NCI-H187 treated with DMSO at 0.1 percent for 48 hours (cell line): ENCODE data around the gene ISYNA1.

Experiments
- DNase-seq: peaks from one replicate; lab custom pipeline; 2025; lab: John Stamatoyannopoulos, UW

ISYNA1 gene

DNA sequence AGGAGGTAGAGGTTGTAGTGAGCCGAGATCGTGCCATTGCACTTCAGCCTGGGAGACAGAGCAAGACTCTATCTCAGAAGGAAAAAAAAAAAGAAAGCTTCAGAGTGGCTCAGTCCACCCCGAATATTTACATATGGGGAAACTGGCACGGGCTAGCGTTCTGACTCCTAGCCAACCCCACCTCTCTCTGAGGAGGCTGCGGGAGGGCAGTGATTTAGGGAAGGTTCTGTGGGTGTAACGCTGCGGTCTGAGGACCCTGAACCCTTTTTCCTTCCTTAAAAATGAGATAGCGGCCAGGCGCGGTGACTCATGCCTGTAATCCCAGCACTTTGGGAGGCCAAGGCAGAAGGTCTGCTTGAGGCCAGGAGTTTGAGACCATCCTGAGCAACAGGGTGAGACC lies 45.5 kb downstream of the ISYNA1 start:
- no peak for DNase-seq

DNA sequence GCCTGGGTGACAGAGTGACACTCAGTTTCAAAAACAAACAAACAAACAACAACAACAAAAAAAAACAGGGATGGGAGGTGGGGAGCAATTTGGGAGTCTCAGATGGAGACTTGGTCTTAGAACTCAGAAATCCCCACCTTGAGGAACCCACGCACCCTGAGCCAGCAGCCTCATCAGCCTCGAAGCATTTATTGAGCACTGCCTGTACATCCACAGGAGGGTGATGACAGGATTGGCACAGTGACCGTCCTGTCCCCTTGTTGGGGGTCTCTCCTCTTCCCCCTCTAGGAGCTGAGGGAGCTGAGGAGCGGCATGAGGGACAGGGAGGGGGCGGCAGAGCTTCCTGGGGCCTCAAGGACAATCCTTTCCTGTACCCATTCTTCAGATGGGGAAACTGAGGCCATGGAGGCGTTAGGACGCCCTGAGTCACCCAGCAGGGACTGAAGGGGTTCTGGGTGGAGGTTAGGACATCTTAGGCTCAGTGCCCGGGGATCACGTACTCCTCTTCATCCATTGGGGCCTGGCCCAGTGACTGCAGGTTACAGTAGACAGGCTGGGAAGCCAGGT lies 46.3 kb downstream of the ISYNA1 start:
- no peak for DNase-seq

DNA sequence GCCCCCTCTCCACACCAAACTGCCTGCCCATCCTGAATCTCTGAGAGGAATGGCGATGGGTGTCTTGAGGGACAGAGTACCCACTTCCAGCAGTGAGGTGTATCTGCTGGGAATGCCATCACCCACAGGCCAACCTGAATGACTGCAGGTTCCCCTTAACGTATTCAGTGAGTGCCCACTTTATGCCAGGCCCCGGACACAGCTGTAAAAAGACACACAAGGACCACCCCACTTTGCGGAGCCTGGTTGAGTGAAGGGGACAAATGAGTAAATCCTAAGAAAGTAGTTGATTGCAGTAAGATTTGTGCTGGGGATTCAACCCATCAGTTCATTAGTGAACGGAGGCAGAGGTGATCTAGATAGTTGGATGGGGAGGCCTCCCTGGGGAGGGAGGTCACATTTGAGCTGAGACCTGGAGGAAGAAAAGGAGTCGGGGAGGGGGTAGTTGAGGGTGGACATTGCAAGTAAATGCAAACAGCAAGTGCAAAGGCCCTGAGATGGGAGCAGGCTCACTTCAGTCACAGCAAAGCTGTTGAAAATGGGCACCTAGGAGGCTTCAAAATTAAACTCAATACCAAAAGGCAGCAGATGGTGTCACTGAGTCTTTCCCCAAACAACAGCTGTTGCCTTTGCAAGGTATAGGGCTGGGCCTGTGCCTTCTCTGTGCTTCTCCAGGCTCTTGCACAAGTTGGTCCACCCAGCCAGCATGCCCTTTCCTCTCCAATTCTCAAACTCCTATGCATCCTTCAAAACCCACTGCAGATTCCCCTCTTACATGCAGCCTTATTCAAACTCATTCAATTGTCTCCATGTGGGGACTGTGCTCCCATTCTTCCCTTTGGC lies 47.6 kb downstream of the ISYNA1 start:
- DNase-seq: no peak

DNA sequence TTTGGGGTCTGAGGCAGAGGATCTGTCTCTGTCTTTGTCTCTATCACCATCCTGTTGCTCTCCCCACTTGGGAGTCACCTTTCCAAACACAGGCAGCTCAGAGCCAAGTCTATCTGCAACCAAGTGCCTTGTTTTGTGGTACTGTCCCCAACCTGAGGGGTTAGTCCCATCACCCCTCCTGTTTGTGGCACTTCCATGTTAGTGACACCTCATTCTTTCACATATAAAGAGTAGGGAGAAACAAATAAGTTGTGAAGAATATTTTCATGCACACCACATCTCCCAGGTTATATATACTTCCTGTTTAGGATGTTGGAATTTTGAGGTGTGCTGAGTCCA lies 48.2 kb downstream of the ISYNA1 start:
- DNase-seq: no peak

DNA sequence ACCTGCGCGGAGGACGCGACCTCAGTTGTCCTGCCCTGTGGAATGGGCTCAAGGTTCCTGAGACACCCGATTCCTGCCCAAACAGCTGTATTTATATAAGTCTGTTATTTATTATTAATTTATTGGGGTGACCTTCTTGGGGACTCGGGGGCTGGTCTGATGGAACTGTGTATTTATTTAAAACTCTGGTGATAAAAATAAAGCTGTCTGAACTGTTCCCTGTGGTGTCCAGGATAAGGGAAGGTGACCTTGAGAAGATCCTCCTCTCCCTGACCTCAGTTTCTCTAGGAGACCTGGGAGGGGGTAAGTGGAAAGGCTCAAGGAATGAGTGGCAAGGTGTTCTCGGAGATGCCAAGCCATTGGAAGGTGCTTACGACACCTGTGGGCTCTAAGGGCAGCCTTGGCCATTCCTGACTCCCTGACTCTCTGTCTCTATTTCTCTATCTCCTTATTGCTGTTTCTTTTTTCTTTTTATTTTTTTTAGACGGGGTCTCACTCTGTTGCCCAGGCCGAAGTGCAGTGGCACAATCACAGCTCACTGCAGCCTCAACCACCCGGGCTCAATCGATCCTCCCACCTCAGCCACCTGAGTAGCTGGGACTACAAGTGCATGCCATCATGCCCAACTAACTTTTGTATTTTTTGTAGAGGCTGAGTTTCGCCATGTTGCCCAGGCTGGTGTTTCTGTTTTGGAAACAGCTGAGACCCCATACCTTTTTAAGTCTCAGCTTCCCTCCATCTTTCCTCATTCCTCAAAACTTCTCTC lies 48.8 kb downstream of the ISYNA1 start:
- no peak for DNase-seq

DNA sequence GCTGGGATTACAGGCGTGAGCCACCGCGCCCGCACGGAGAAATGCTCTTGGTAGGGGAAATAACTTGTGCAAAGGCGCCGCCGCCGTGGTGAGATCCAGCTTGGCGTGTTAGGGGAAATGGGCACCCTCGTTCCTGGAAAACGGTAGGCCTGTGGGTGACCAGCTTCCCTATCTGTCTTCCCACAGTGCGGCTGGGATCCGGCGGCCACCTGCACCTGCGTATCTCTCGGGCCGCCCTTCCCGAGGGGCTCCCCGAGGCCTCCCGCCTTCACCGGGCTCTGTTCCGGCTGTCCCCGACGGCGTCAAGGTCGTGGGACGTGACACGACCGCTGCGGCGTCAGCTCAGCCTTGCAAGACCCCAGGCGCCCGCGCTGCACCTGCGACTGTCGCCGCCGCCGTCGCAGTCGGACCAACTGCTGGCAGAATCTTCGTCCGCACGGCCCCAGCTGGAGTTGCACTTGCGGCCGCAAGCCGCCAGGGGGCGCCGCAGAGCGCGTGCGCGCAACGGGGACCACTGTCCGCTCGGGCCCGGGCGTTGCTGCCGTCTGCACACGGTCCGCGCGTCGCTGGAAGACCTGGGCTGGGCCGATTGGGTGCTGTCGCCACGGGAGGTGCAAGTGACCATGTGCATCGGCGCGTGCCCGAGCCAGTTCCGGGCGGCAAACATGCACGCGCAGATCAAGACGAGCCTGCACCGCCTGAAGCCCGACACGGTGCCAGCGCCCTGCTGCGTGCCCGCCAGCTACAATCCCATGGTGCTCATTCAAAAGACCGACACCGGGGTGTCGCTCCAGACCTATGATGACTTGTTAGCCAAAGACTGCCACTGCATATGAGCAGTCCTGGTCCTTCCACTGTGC lies 49.6 kb downstream of the ISYNA1 start:
- DNase-seq: no peak

DNA sequence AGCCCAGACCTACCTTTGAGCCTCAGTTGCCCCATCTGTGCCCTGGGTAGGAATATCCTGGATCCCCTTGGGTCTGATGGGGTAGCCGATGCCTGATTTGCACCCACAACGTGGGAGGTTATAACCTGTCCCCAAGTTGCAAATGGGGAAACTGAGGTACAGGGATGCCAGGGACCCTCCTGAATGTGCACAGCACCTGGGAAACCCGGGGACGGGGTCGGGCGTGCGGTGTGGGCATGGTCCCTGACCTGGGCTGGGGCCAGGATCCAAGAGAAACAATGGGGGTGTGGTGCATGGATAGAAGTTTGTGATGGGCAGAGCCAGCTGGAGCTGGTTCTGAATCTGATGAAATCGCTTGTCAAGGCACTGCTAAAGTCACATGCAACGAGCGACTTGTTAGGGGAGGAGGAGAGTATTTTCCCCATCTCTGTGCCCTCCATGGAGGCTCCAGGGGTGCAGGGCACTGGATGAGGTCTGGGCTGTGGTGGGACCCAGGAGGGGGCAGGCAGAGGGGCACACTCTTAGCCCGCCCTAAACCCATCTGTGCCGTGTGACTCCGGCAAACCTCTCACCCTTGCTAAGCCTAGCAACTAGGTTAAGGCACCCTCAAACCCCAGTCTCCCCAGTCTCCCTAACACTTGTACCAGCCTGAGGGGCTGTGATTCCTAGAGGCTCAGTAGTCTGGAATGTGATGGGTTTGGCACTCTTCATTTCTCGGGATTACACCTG lies 51.2 kb downstream of the ISYNA1 start:
- DNase-seq: no peak

DNA sequence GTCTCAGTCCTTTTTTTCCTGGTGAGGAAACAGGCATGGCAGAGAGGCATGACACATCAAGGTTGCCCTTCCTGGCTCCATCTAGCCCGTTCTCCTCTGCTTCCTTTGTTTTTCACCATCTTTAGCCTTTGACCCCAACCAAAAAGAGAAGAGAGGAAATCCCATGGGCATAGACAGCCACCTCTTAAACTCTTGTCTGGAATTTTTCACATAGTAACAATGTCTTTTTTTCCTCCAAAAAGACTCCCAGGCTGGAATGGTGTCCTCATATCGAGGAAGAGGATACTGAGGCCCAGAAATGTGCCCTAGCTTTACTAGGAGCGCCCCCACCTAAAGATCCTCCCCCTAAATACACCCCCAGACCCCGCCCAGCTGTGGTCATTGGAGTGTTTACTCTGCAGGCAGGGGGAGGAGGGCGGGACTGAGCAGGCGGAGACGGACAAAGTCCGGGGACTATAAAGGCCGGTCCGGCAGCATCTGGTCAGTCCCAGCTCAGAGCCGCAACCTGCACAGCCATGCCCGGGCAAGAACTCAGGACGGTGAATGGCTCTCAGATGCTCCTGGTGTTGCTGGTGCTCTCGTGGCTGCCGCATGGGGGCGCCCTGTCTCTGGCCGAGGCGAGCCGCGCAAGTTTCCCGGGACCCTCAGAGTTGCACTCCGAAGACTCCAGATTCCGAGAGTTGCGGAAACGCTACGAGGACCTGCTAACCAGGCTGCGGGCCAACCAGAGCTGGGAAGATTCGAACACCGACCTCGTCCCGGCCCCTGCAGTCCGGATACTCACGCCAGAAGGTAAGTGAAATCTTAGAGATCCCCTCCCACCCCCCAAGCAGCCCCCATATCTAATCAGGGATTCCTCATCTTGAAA lies 52.0 kb downstream of the ISYNA1 start, which contains the start of gene GDF15:
GDF15 (plus strand) TSS at position 484 of the 868 bp plus-strand sequence; CDS start at position 516, 32 bp downstream.
- no peak for DNase-seq

DNA sequence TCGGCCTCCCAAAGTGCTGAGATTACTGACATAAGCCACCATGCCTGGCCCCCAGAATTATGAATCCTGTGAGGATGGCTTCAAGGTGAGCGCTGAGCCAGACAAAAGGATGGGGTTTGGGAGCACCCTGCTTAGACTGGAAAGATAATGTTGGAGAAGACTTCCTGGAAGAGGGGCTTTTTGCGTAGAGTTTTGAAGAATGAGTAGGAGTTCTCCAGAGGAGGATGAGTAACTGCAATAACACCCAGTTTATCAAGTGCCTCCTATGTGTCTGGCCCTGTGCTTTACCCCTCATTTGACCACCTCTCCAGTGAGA lies 52.6 kb downstream of the ISYNA1 start:
- no peak for DNase-seq

DNA sequence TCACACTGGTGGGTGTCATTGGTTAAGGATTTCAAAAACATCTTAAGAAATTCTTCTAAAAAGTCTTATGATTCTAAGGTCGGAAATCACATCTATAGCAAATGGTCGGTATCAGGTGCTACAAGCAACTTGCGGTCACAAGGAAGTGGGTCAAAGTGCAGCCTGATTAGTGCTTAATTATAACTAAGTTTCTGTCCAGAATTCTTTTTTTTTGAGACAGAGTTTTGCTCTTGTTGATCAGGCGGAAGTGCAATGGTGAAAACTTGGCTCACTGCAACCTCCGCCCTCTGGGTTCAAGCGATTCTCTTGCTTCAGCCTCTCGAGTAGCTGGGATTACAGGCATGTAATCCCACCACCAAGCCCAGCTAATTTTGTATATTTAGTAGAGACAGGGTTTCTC lies 53.2 kb downstream of the ISYNA1 start:
- DNase-seq: no peak
